ENCODE results near the gene KPNB1.

Gene KPNB1

GRCh38 chr17:47720754-47721533 is 71.2 kb downstream of the KPNB1 start:
- no peak overlapping the region for H3K4me3 ChIP-seq (ENCODE audit: control insufficient read depth, low read depth, low read length)
- DNase-seq (ENCODE audit: low read depth) = no peak
- no peak for TF ChIP-seq CTCF (conservative IDR thresholded peaks at IDR 0.05; ENCODE audit: control insufficient read depth, insufficient read depth, low read depth, low read length)

GRCh38 chr17:47721725-47722124 is 72.0 kb downstream of the KPNB1 start:
- DNase-seq (ENCODE audit: low read depth) = no peak
- no peak overlapping the region for H3K4me3 ChIP-seq (ENCODE audit: control insufficient read depth, low read depth, low read length)
- no peak for TF ChIP-seq CTCF (conservative IDR thresholded peaks at IDR 0.05; ENCODE audit: control insufficient read depth, insufficient read depth, low read depth, low read length)

GRCh38 chr17:47724705-47725104 is 75.0 kb downstream of the KPNB1 start:
- TF ChIP-seq CTCF (conservative IDR thresholded peaks at IDR 0.05; ENCODE audit: control insufficient read depth, insufficient read depth, low read depth, low read length) = no peak

DNA sequence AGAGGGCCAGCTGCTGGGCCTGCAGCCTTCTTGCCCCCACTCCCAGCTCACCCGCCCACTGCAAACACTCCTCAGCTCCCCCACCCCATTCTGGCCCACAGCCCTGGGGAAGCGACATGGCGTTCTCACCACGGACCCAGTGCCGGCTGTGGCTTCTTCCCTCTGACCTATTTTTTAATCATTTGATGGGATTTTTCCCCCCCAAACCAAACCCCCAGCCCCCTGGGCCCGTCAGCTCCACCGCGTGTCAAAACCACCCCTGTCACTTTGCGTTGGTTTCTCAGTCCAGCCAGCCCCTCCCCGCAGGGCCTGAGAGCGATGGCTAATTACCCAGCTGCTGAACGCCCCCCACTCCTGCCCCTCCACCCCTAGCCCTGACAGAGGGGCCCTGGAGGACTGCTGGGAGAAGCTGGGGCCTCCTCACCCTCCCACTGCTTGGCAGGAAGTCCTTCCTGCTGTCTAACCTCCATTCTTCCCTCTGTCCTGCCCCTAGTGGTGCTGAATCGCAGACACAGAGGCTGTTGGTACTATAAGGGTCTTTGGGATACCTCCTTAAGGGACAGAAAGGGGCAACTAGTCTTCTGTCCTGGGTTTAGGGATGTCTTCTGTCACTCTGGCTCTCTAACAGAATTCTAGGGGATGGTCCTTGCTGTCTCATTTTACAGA is 75.9 kb downstream of the KPNB1 start:
- DNase-seq (ENCODE audit: low read depth) = no peak

More at GRCh38 chr17:47724705-47725104, 75.0 kb downstream of the KPNB1 start:
- DNase-seq (ENCODE audit: low read depth) = no peak
- H3K4me3 ChIP-seq (ENCODE audit: control insufficient read depth, low read depth, low read length) = no peak overlapping the region

DNA sequence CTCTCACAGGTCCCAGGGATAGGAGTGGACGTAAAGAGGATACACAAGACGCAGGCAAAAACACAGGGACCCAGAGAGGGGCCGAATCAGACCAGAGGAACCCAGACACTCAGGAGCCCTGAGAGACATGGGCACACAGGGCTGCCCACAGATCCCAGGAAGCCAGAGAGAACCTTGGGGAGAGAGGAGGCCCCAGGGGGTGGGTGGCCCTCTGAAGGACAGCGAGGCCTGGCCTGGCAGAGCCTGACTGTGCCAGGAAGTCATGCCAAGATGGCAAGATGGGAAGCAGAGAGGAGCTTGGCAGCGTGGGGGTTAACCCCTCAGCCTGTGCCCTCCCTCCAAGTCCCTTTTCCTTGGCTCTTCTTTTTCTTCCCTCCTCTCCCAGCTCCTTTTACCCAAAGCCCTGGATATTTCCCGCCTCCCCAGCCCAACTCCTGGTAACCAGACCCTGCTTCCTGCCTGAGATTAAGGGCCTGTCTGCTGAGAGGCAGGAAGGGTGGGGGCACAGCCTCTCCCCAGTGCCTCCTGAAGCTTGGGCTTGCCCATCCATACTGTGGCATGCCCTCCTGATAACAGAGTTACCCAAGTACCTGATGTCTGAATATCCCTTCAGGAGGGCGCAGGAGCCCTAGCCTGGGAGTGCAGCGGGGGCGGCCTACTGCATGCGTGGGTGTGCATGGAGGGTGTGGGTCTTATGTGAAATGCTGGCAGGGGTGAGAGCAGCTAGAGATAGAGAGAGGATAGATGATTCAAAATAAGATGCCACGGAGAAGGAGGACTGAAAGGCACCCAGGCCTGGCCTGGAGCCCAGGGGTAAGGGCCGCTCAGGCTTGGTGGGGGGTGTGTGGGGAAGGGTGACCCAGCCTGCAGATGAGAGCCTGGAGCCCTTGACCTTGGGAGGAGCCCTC is 77.3 kb downstream of the KPNB1 start:
- DNase-seq (ENCODE audit: low read depth) = no peak
- no peak for TF ChIP-seq CTCF (conservative IDR thresholded peaks at IDR 0.05; ENCODE audit: control insufficient read depth, insufficient read depth, low read depth, low read length)
- H3K4me3 ChIP-seq (ENCODE audit: control insufficient read depth, low read depth, low read length) = no peak overlapping the region

More for the DNA sequence above, 75.9 kb downstream of the KPNB1 start:
- peak; percentile 16 for TF ChIP-seq CTCF (conservative IDR thresholded peaks at IDR 0.05; ENCODE audit: control insufficient read depth, insufficient read depth, low read depth, low read length)
- H3K4me3 ChIP-seq (ENCODE audit: control insufficient read depth, low read depth, low read length) = no peak overlapping the region

DNA sequence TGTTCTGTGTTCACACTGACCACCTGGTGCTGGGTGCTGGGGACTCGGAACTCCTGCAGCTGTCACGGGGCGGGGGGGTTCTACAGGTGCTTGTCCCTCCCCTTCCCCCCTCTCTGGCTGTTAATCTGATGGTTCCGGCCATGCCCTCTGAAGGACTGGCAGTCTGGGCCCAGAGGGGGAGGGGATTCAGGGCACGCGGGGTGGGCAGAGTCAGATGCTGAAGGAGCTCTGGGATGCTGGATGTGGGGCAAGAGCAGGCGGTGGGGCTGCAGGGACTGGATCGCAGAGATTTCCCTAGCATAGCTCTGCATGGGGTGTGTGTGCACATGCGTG is 78.0 kb downstream of the KPNB1 start:
- no peak for DNase-seq (ENCODE audit: low read depth)
- TF ChIP-seq CTCF (conservative IDR thresholded peaks at IDR 0.05; ENCODE audit: control insufficient read depth, insufficient read depth, low read depth, low read length) = no peak

More for the DNA sequence above, 78.0 kb downstream of the KPNB1 start:
- H3K4me3 ChIP-seq (ENCODE audit: control insufficient read depth, low read depth, low read length) = no peak overlapping the region
